Measurements from ENCODE around the gene PPP1R3G. TPM values are rescaled to one million over a fixed set of nuclear protein-coding genes. Genes with fewer than 3 reads are reported as not detected.
A peak's percentile ranks its signal among the peaks of the same experiment; 100 is the strongest.

The PPP1R3G gene
- total and polyA plus RNA-seq, 2 of the 13 experiments (the other 11 are each of a cell fraction or from before 2014, with no cell fraction given): 1.2 to 1.3 TPM

DNA sequence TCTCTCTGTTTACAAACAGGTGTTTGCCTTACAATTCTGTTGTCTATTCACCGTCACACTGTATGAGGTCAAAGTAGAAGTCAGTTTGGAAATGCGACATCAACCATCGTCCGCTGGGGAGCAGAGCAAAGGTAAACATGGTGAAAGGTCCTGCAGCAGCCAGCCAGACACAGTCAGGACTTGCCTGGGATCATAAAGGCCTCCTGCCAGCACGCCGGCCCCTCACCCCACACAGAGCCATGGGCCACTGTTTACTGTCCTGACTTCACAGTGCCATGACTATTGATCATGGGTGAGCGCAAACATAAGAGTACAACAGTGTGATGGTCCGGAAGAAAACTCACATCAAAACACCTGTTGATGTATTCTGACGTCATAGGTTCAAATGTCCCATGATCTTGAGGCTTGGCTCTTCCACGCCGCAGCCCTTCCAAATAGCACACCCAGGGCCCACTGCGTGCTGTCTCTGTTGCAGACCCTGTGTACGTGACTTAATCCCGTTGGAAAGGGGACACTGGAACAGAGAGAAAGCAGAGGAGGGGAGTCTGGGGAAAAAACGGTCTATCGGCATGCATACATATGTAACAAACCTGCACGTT lies 16.9 kb upstream of the PPP1R3G start (continued):
- TF ChIP-seq SIN3B (IDR thresholded peaks at IDR 0.05; ENCODE audit: low read length) (no peak), ZNF432 (CRISPR knock-in tag; IDR thresholded peaks at IDR 0.05; ENCODE audit: borderline replicate concordance) (no peak), REPIN1 (CRISPR knock-in tag; IDR thresholded peaks at IDR 0.05; ENCODE audit: borderline replicate concordance, low read depth) (peak; percentile 99), DZIP1 (CRISPR knock-in tag; IDR thresholded peaks at IDR 0.05) (no peak), MYPOP (CRISPR knock-in tag; IDR thresholded peaks at IDR 0.05) (peak; percentile 95), ARNT (IDR thresholded peaks at IDR 0.05) (no peak), GATAD1 (CRISPR knock-in tag; IDR thresholded peaks at IDR 0.05) (peak; percentile 84), ZFP36L1 (CRISPR knock-in tag; IDR thresholded peaks at IDR 0.05) (peak; percentile 97), JUND (CRISPR knock-in tag; IDR thresholded peaks at IDR 0.05) (peak; percentile 96), ZNF362 (CRISPR knock-in tag; IDR thresholded peaks at IDR 0.05; ENCODE audit: borderline replicate concordance) (peak; percentile 22; the same call in 1 of the 2 replicates), ZSCAN25 (CRISPR knock-in tag; IDR thresholded peaks at IDR 0.05) (peak; percentile 78), CREBL2 (CRISPR knock-in tag; IDR thresholded peaks at IDR 0.05; ENCODE audit: borderline replicate concordance) (no peak), ZNF800 (CRISPR knock-in tag; IDR thresholded peaks at IDR 0.05) (peak; percentile 95)
- TF ChIP-seq, protein P1, sequence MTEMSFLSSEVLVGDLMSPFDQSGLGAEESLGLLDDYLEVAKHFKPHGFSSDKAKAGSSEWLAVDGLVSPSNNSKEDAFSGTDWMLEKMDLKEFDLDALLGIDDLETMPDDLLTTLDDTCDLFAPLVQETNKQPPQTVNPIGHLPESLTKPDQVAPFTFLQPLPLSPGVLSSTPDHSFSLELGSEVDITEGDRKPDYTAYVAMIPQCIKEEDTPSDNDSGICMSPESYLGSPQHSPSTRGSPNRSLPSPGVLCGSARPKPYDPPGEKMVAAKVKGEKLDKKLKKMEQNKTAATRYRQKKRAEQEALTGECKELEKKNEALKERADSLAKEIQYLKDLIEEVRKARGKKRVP (CRISPR knock-in tag; IDR thresholded peaks at IDR 0.05): peak in 1 of 2 experiments; percentile 93; a peak in 2 of 4 replicates
- TF ChIP-seq, protein P2, sequence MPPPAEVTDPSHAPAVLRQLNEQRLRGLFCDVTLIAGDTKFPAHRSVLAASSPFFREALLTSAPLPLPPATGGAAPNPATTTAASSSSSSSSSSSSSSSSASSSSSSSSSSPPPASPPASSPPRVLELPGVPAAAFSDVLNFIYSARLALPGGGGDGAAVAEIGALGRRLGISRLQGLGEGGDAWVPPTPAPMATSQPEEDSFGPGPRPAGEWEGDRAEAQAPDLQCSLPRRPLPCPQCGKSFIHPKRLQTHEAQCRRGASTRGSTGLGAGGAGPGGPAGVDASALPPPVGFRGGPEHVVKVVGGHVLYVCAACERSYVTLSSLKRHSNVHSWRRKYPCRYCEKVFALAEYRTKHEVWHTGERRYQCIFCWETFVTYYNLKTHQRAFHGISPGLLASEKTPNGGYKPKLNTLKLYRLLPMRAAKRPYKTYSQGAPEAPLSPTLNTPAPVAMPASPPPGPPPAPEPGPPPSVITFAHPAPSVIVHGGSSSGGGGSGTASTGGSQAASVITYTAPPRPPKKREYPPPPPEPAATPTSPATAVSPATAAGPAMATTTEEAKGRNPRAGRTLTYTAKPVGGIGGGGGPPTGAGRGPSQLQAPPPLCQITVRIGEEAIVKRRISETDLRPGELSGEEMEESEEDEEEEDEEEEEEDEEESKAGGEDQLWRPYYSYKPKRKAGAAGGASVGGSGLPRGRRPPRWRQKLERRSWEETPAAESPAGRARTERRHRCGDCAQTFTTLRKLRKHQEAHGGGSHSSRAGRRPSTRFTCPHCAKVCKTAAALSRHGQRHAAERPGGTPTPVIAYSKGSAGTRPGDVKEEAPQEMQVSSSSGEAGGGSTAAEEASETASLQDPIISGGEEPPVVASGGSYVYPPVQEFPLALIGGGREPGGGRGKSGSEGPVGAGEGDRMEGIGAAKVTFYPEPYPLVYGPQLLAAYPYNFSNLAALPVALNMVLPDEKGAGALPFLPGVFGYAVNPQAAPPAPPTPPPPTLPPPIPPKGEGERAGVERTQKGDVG (CRISPR knock-in tag; IDR thresholded peaks at IDR 0.05; ENCODE audit: borderline replicate concordance): peak; percentile 99; the same call in 1 of the 2 replicates
